Measurements from ENCODE around the gene LCE1A. TPM values are rescaled to one million over a fixed set of nuclear protein-coding genes. Genes with fewer than 3 reads are reported as not detected.

LCE1A gene
- total RNA-seq, 4 donors from 2014 or later: not detected

- ATAC-seq (ENCODE audit: low FRiP score) (no peak), DNase-seq (ENCODE audit: low spot score) (no peak)
- no peak for TF ChIP-seq CTCF (IDR thresholded peaks at IDR 0.05)
Observed at GRCh38 chr1:152842556-152842955, 15.3 kb downstream of the LCE1A start, which contains the start of gene LCE6A. TSS of gene LCE6A (plus strand) at chr1:152842856. CDS start at chr1:152843521, 665 bp downstream.

GRCh38 chr1:152855661-152856060 is 28.4 kb downstream of the LCE1A start:
- ATAC-seq (ENCODE audit: low FRiP score): no peak
- no peak for DNase-seq (ENCODE audit: low spot score)
- no peak for TF ChIP-seq CTCF (IDR thresholded peaks at IDR 0.05)

- TF ChIP-seq CTCF (IDR thresholded peaks at IDR 0.05): no peak
- DNase-seq (ENCODE audit: low spot score) (no peak), ATAC-seq (ENCODE audit: low FRiP score) (no peak)
Observed at GRCh38 chr1:152858062-152858461, 30.8 kb downstream of the LCE1A start.

GRCh38 chr1:152859696-152860095 is 32.4 kb downstream of the LCE1A start, which contains the start of gene LCE7A:
TSS of gene LCE7A (plus strand) at chr1:152859996. CDS start at chr1:152860698, 702 bp downstream.
- ATAC-seq (ENCODE audit: low FRiP score) (no peak), DNase-seq (ENCODE audit: low spot score) (no peak)
- TF ChIP-seq CTCF (IDR thresholded peaks at IDR 0.05): no peak

- no peak for TF ChIP-seq CTCF (IDR thresholded peaks at IDR 0.05)
- DNase-seq (ENCODE audit: low spot score): no peak
- no peak for ATAC-seq (ENCODE audit: low FRiP score)
Observed at GRCh38 chr1:152860129-152860528, 32.9 kb downstream of the LCE1A start.

- DNase-seq (ENCODE audit: low spot score) (no peak), ATAC-seq (ENCODE audit: low FRiP score) (no peak)
- TF ChIP-seq CTCF (IDR thresholded peaks at IDR 0.05): no peak
Observed at GRCh38 chr1:152861374-152861773, 34.1 kb downstream of the LCE1A start.

- DNase-seq (ENCODE audit: low spot score) (no peak), ATAC-seq (ENCODE audit: low FRiP score) (no peak)
- TF ChIP-seq CTCF (IDR thresholded peaks at IDR 0.05): no peak
Observed at GRCh38 chr1:152864443-152864842, 37.2 kb downstream of the LCE1A start.

Data from omental fat pad (tissue), 4 donors.